ENCODE data around the gene MTR. TPM values are rescaled to one million over a fixed set of nuclear protein-coding genes. Genes with fewer than 3 reads are reported as not detected.

Gene MTR
- total RNA-seq, 1 donor from 2014 or later = 12.7 TPM

DNA sequence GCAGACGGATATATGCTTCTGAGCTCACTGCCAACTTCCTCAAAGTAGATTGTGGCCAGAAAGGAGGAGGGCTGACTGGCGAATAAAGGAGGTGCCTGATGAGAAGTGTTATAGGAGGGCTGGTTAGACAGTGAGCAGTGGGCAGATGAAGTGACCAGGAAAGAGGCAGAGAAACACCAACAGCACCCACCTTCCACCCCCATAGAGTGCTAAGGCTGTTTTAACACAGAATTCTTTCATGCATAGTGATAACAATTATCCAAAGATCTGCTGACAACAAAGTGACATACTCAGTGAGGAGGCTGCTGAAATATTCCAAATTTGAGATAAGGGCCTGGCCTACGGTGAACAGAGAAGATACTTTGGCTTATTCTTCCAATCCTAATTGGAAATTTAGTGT lies 21.2 kb upstream of the MTR start:
- DNase-seq (ENCODE audit: low spot score) (no peak), ATAC-seq (no peak)

DNA sequence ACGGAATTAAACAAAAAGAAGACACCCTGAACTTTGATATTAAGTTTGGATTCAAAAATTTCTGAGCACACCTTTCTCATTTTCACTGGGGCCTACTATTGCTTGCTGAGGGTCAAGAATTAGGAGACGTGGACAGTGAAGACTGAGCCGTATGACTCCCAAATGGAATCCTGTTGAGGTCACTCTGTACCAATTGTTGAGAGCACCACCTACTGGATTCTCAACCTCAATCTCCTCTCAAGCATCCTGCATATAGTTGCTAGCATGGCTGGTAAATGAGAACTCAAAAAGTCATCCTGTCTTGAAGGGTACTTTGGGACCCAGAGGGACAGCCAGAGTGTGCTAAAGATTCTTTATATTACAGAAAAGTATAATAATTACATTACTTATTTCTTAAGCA lies 20.2 kb upstream of the MTR start:
- DNase-seq (ENCODE audit: low spot score) = no peak
- ATAC-seq = peak; percentile 98

DNA sequence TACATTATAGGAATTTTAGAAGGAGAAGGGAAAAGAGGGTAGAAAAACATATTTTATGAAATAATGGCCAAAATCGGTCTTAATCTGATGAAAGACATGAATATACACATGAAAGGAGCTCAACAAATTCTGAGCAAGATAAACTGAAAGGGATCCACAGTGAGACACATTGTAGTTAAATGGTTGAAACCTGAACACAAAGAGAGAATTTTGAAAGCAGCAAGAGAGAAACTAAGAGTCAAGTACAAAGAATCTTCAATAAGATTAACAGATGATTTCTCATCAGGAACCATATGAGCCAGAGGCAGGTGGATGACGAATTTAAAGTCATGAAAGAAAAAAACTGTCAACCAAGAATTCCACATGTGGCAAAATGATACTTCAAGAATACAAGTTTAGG lies 15.8 kb upstream of the MTR start:
- ATAC-seq (no peak), DNase-seq (ENCODE audit: low spot score) (no peak)

DNA sequence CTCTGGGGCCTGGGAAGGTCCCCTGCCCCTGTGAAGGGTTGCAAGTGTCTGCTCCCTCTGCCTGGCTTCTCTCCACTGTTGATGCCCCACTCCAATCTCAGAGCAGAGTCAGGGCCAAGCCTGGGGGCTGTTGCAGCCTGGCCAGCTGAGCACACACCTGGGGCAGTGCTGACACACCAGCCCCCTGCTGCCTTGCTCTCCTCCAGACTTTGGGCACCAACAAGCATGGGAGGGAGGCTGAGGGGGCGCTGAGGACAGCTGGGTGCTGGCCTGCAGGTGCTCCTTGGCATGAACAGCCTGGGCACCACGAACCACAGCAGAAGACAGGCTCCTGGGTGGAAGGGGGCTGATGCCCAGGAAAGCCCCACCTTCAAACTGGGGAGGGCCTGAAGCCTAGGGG lies 9.6 kb upstream of the MTR start:
- ATAC-seq = no peak
- no peak for DNase-seq (ENCODE audit: low spot score)

DNA sequence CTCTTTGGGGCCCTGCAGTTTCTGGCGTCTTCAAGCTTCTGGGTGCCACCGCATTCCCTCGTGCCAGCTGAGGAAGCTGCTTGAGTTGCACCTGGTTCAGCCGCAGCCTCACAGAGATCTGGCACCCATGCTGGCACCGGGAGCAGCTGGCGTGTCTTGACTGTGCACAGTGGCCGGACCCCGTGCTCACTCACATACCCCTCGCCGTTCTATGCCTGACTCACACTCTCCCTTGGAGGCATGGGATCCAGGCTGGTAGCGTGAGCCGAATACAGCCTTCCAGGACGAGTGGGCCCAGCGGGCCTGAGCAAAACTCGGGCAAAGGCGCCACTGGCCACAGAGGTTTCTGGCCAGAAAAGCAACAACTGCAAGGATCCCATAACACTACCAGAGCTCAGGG lies 8.6 kb upstream of the MTR start:
- no peak for DNase-seq (ENCODE audit: low spot score)
- ATAC-seq = no peak

DNA sequence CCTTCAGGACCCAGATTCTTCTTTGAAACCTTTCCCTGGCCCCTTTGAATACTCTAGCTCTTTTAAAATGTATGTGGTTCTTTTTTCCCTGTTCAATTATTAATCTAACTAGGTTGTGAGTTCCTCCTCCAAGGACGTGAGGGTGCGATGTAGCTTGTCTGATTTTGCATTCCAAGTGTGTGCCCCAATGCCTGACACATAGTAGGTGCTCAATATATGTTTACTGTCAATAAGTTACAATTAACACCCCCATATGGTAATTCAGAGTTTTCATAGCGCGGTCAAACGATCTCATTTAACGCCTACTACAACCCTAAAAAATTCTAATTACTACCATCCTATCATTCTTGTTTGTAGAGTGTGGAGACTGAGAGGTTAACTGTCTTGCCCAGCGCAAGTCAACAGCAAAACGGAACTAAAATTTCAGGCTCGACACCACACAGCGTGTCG lies 482 bp upstream of the MTR start:
- no peak for DNase-seq (ENCODE audit: low spot score)
- ATAC-seq = no peak

DNA sequence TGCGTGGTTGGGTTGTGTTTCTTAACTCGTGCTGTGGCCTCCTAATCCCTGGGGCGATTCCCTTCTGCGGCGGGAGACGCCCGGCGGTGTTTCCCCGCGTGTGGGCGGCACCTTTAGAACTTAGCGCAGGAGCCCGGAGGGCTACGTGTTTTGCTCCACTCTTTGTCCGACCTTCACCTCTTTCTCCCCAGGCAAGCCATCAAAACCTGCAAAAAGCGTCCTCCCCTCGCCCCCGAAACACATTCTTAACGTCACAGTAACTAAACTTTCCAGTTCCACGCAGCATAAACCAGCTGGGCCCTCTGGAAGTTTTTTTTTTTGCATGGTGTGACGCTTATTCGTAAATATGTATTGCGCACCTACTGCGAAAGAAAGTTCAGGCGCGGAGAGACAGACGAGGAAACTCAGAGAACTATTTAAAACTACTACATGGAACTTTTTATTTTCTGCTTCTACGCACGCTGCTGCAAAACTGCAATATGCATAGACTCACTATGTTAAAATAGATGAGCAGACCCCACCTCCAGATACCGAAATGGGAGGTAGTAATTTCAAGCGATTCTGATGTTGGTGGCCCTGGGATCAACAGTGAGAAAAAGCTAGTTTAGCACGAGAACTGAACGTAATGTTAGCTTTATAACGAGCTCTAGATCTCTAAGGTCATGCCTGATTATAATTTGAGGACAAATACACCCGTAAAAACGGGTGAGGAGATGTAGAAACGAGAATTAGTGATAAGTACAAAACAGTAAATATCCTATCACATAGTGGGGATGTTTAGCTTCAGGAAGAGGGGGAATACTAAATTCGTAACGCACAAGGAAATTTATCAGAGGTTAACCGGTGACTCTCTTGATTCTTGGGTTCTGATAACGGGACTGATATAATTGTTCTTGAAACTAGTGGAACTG lies 920 bp downstream of the MTR start:
- ATAC-seq (peak; percentile 60), DNase-seq (ENCODE audit: low spot score) (no peak)

DNA sequence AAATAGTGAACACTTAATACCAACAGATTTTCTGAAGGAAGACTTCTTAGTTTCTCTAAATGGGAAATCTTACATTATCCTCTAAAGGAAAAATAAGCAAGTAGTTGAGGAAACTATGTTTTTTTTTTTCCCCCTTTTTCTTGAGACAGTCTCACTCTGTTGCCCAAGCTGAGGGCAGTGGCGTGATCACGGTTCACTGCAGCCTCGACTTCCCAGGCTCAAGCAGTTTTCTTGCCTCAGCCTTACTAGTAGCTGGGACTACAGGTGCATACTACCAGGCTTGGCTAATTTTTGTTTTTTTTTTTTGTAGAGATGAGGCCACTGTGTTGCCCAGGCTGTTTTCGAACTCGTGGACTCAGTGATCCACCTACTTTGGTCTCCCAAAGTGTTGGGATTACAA lies 3.9 kb downstream of the MTR start:
- DNase-seq (ENCODE audit: low spot score) (no peak), ATAC-seq (no peak)

DNA sequence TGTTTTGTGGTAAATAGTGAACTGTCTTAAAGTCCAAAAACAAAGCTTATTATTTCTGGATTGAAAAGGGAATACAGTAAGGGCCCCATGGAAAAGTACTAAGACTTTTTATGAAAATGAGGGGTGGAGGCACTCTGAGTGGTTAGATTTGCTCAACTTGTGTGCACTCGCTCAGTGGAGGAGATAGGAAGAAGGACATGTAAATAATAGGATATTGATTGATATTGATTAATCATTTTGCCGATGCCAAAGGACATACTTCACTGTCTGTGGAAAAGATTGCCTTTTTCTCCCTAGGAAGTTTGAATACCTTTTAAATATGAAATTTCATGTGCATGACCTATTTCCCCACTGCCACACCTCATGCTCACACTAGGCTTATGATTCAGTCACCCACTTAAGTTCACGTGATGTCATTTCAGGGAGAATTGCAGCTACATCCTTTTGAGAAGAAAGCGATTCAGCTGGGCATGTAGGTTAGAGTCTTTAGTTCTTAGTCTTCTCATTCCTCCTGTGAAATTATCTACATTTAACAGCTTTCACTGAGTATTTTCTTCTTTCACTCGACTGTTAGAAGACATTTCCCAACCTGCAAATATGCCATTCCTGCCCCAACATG lies 5.0 kb downstream of the MTR start:
- DNase-seq (ENCODE audit: low spot score) = no peak
- ATAC-seq = no peak

DNA sequence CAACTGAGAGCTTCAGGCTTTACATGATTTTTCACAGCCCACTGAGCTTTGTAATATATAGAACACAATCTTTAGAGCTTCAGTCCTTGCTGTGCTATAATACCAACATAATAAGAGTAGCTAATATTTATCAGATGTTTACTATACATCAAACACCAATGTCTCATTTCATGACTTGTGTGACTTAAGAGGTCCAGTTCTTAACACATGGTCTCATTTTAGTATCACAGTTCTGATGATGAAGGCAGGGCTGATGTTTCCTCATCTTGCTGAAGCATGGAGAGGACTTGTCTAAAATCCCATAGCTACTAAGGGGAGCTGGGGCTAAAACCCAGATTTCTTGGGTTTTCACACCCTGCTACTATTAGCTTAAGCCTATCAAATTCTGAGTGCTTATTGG lies 5.5 kb downstream of the MTR start:
- ATAC-seq (no peak), DNase-seq (ENCODE audit: low spot score) (no peak)

DNA sequence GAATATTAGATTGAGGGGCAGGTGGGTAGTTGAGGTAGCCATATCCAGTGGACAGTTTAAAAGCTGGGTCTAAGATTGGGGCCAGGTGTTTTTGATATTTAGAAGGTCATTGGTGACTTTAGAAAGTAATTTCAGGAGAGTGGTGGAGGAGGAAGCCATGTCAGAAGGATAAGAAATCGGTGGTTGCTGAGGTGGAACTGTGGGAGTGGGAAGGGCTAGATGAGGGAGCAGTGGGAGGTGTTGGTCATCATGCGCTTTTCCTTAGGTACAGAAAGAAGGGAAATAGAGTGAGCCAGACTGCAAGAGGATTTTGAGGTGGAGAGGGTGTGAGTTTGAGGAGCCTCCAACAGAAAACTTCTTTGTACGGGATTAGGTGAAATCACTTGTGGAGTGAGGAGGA lies 7.2 kb downstream of the MTR start:
- no peak for ATAC-seq

DNA sequence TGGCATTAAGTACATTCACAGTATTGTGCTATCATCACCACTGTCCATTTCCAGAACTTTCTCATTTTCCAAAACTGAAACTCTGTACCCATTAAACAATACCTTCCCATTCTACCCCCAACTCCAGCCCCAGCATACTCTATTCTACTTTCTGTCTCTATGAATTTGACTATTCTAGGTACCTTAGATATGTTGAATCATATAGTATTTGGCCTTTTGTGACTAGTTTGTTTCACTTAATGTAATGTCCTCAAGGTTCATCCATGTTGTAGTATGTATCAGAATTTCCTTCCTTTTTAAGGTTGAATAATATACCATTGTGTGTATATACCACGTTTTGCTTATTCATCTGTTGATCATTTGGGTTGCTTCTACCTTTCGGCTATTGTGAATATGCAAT lies 11.5 kb downstream of the MTR start:
- no peak for ATAC-seq
- DNase-seq (ENCODE audit: low spot score) = no peak

More for the DNA sequence above, 7.2 kb downstream of the MTR start:
- DNase-seq (ENCODE audit: low spot score) = no peak

DNA sequence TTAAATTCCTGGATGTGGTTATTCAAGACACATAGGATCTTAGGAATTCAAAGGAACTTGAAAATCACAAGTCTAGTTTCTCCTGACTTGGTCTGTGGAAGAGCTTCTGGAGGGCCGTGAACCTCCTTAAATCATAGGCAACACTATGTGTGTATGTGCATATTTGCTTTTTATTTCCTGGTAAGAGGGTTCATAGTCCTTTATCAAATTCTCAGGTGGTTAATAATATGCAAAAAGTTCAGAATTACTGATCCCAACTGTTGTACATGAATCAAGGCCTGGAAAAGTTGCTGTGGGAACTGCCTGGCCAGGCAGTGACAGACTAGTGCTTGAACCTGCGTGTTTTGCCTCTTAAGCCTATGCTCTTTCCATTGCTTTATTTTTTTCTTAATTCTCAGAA lies 12.9 kb downstream of the MTR start:
- DNase-seq (ENCODE audit: low spot score) (no peak), ATAC-seq (no peak)

DNA sequence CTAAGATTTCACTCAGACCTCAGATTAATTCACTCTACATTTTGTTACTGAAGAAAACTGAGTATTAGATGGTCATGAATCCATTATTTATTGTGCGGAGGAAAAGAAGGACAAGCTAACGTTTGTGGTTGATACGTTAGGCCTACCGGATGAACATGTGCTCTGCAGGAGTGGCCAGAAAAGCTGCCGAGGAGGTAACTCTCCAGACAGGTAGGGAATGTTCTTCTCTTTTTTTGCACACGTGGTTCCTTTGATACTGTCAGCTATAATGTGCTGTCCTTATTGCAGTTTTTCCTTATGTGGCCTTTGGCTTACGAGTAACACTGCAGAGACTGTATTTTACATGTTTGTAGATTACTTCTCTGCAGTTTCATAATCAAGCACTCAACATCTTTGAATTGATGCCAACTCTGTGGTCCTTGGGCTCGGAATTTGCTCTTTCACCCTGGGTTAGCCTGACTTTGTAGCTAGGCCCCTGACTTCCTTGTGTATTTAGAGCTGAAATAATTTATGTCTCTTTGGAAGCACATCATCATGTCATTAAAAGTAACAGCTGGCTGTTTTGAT lies 13.6 kb downstream of the MTR start:
- DNase-seq (ENCODE audit: low spot score) (no peak), ATAC-seq (peak; percentile 15)

DNA sequence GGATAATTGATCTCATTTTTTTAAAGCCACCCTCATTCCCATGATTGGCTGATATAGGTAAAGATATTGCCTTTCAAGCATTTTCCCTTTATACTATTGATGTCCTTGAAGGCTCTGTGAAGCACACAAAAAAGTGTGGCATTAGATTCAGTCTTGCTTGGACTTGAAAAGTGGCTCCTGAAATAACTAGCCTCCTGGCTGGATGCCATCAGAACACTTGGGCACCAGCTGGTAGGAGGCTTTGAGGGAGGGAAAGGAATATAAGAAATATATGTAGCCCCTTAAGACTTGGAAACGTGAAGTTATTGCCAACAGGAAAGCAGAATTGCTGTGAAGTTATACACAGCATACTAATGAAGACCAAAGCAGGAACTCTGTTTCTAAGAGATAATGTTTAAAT lies 14.1 kb downstream of the MTR start:
- no peak for ATAC-seq

DNA sequence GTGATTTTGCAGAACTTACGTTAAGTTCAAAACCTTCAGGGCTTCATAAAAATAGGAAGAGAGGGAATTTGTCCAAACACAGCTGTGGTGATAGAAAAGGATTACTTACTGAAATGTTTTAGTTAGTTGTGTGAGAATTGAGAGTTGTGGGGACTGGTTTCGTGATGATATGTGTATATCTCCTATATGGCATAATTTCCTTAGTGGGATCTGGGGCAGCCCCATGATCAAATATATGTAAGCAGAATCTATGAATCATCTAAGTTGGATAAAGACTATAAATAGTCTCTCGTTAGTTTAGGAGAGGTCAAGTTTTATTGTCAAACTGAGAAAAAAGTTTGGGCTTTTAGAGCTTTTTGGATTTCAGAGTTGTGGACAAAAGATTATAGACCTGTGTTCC lies 14.9 kb downstream of the MTR start:
- DNase-seq (ENCODE audit: low spot score) = no peak
- no peak for ATAC-seq

More for the DNA sequence above, 14.1 kb downstream of the MTR start:
- DNase-seq (ENCODE audit: low spot score) = no peak

DNA sequence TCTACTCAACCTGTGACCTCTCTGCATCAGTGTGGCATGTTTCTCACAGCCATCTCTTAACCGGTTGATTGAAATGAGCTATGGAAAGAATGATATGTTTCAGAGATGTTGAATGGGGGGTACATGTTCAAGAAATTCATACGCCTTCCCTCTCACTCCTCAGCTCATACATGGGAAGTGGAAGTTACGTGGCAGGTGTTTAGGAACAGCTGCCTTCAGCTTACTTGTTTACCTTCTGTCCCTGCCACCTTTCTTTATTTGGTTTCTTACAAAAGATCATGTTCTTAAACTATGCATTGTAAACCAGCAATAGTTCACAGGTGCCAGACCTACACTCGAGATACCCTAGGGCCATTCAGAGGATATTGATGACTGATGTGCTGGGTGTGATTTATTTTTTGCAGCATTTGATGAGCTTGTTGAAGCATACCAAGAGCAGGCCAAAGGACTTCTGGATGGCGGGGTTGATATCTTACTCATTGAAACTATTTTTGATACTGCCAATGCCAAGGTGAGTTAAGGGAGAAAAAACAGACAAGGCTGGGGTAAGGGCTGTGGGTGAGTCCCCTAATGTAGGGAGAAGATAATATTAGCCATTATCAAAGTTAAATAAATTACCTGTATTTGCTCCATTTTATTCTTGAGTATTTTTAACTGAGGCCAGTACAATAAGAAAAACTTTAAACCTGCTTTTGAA lies 17.4 kb downstream of the MTR start:
- ATAC-seq (no peak), DNase-seq (ENCODE audit: low spot score) (no peak)

DNA sequence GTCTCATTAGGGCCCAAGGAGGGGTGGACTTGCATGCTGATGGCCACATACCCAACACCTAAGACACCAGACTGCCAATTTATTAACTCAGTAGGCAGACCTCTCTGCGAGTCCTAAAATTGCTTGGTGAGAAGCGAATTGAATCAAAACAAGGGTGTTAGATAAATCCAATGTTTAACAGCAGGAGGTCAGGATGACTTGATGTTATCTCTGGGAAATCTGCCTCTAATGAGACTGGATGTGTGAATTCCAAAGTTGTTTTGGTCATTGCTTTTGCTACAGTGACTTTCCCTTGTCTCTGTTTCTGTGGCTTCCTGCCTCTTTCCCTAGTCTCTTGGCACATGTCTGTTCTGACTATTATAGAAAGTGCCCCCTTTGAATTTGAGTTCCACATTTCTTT lies 20.8 kb downstream of the MTR start:
- DNase-seq (ENCODE audit: low spot score) (no peak), ATAC-seq (no peak)

DNA sequence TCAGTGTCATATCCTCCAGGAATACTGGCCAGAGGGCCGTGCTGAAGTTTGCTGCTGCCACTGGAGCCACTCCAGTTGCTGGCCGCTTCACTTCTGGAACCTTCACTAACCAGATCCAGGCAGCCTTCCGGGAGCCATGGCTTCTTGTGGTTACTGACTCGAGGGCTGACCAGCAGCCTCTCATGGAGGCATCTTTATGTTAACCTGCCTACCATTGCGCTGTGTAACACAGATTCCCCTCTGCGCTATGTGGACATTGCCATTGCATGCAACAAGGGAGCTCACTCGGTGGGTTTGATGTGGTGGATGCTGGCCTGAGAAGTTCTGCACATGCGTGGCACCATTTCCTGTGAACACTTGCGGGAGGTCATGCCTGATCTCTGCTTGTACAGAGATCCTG lies 24.8 kb downstream of the MTR start:
- DNase-seq (ENCODE audit: low spot score) (no peak), ATAC-seq (no peak)

DNA sequence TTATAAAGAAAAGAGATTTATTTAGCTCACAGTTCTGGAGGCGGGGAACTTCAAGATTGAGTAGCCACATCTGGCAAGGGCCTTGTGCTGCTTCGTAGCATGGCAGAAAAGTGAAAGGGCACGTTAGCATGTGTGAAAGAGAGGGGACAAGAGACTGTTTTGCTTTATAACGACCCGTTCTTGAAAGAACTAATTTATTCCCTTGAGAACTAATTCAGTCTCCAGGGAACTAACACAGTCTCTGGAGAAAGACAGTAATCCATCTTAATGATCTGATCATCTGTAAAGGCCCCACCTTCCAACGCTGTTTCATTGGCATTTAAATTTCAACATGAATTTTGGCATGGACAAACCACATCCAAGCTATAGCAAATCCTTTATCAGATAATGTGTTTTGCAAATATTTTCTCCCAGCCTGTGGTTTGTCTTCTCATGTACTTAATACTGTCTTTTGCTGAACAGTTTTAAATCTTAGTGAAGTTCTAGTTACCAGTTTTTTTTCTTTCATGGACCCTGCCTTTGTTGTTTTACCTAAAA lies 26.1 kb downstream of the MTR start:
- ATAC-seq = no peak
- DNase-seq (ENCODE audit: low spot score) = no peak

DNA sequence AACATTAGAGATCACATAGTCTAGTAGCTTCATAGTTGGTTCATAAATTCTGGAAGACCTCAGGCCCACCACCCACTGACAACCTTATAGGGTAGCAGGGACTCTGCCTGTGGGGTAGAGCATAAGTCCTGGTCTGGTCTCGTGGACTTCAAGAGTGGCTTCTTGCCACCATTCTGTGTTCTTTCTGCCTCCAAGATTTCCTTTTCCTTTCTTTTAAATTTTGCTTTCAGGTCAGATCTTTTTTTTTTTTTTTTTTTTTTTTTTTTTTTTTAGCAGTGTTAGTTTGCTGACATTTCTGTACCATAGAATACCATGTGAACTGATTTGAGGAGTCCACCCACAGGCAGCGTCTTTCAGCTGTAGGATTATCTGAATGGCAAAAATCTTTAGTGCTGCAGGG lies 28.5 kb downstream of the MTR start:
- no peak for DNase-seq (ENCODE audit: low spot score)
- ATAC-seq = no peak
